HG03135 (cell line): ENCODE results near the gene EPHB6.

Experiments
- ATAC-seq: cut with Tn5 transposase; IDR thresholded peaks from one replicate; pipeline ENCODE4 v1.9.1; 2021; ENCODE audit warnings: mild to moderate bottlenecking, moderate library complexity; ENCODE audit not compliant: unreplicated experiment

EPHB6 gene

DNA sequence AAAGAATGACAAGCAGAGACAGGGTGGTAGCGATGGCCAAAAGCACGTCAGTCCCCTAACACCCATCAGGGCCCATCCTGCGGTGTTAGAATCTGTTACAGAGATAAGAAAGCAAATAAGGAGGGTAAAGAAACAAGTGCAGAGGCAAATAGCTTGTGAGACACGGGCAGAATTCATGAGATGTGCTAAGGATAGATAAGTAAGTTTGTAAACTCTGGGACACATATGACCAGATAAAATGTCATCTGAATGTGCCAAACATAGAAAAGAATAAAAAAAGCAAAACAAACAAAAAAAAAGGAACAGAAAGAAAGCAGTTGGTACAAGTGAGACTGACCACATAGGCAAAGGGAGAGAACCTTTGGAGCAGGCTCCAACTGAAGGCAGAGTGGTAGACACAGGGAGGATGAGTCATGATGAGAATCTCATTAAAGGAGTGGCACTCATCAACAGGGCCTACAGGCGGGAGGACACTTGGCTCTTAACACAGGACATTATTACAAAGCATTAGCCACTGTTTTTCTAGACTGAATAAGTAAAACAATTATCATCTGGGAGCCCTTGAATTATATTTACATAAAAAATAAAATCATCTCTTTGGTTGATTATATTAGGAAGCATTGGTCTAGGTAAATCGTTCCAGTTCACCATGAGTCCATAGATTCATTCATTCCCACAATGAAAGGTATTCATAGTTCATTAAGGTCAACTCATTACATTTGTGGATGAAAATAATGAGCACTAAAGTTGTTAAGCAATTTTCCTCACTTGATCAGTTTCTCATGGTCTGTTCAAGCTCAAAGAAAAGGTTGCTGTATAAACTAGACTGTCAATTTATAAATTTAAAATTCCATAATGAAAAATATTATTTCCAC lies 21.5 kb upstream of the EPHB6 start:
- ATAC-seq, result no peak

DNA sequence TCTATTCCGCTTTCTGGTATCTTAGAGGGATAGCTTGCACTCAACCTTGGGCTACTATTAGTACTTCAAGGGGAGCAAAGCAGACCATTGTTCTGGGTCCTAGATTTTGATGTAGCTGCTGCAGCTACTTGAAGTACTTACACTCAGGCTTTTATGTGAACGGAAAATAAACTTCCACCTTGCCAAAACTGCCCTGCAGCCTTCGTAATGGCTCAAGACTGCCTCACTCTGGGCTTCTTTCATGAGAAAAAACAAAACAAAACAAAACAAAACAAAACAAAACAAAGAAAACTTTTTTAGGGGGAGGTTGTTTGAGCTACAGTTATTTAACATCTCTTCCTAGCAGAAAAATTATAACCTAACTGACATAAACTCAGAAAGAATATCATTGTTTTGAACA lies 19.4 kb upstream of the EPHB6 start:
- no peak for ATAC-seq

DNA sequence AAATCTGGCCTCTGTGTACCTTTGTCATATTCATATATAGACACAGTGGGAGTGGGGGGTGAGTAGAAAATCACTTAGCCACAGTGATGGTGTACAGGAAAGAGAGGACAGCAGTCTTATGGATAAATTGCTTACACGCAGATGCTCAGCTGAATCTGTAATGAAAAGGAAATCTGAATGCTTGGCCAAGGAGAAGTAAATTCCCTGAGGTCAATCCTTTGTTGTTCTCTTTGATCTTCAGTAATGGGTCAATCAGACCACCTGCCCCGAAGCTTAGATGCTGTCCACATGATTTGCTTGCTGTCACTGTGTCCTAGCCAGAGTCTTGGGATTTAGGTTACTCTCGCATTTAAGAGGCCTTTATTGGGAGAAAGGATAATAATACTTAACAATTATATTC lies 18.4 kb upstream of the EPHB6 start:
- no peak for ATAC-seq

DNA sequence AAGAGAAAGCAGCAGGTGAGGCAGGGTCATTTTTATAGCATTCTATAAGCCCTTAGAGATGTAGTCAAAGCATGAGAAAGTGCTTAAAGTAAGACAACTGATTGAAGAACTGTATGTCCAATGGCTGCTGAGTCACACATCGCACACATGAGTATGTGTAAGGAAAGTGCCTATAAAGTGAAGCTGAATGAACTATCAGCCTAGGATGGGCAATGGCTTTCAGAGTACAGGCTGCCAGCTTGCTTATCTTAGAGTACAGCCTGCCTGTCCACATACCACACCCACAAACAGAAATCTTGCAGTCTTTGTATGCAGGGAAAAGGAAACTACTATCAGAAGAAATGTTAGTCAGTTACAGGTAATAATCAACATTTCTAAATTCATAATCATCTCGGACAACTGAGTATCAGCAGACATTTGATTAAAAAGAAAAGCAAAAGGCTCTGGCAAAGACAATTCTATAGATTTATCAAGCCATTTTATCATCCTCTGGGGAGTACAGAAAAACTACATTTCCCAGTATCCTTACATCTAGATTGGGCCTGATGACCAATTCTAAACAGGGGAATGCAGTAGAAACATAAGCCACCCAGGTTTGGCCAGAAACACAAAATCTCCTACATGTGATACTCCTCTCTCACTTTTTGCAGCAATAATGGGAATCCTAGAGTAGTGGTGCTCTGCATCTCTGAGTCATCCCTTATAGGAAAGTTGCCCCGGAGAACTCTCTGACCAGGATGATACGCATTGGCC lies 16.2 kb upstream of the EPHB6 start:
- ATAC-seq, result no peak

DNA sequence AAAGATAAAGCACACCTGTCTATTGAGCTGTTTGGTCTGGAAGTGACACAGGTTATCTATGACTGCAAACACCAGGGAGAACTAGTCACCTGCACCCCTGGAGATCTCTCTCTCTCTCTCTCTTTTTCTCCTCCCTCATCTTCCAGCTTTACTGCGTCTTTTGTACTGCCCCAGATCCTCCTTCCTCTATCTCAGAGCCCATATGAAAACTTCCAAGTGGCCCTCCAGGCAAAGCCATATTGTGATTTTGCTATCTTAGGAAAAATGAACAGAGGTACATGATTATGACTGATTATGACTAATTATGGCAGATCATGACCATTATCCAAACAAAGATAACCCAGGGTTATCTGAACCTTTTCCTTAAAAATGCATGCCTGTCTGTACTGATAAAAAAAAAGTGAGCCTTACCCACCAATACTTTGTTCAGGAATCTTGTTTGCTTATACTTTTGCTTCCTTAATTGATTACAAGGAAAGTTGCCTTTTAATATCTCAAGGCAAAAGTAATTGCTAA lies 12.6 kb upstream of the EPHB6 start:
- no peak for ATAC-seq

DNA sequence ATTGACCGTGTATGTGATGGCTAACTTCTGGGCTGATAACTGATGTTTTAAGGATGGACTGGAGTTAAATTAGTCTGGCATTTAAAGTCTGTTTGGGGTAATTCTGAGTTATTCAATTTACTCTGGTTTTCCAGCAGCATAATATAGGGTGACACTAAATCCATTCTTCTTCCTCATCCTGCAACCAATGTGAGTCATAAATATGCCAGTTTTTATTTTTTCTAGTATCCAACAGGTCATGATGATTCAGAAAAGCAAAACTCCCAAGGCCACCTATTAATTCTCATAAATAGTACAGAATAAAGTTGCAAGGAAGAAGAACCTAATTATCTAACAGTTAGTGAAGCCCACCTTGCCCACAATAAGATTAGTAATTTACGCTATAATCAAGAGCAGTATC lies 7.5 kb upstream of the EPHB6 start:
- ATAC-seq, result no peak

DNA sequence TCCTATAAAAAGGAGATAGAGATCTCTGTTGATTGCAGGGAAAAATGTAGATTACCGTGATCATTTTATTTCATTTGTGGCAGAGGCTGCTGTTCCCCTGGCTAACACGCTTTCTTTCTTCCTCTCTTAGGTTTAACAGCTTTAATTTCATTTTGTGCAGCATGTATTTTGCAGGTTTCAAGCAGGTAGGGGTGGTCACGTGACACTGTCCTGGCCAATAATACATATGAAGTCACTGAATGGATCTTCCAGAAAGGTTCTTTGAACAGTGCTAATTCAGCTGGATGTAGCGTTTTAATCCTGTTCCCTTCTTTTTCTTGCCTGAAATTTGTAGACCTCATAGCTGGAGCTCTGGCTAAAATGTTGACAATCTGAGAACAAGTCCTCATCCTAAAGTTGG lies 3.6 kb upstream of the EPHB6 start:
- ATAC-seq, result no peak

DNA sequence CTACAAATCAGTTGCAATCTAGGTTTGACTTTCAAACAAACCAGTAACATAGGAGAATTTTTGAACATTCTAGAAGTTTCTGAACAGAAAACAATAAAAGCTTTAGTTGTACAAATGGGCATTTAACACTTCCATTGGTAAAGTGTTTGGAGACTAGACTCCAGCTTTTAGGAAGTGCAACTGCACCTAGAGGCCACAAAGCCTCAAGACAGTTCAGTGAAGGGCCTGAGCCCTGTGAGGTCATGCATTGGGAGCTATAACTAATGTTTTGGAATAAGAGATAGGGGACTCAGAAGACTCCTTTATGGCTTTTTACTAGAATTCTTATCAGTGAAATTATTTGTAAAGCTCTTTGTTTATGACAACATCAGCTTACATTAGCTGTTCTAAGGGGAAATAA lies 3.0 kb upstream of the EPHB6 start:
- no peak for ATAC-seq

DNA sequence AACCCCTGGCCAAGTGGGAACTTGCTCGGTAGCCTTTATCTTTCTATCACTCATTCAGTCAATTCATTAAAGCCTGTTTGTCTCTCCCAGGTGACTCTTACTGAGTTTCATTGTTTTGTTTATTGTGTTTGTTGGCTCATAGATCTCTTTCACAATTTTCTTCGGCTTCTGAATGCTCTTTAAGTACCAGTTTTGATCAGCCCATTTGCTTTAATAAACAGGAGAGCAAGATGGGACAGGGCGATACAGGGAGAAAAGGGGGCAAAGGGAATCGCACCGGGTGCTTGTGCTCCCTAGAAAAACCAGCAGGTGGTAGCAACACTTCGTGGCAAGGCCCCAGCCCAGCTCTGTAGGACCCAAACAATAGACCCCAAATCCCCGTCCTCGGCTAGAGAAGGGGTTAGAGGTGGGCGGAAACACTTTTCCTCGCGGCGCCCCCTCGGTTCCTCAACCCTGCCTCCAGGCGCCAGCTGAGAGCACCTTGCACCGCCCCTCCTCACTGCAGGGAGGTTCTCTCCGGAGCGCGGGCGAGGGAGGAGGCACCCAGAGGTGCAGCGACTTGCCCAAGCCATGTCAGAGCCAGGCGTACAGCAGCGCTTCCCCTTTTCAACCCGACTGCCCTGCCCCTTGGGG lies 1.0 kb upstream of the EPHB6 start:
- peak; percentile 94 for ATAC-seq

DNA sequence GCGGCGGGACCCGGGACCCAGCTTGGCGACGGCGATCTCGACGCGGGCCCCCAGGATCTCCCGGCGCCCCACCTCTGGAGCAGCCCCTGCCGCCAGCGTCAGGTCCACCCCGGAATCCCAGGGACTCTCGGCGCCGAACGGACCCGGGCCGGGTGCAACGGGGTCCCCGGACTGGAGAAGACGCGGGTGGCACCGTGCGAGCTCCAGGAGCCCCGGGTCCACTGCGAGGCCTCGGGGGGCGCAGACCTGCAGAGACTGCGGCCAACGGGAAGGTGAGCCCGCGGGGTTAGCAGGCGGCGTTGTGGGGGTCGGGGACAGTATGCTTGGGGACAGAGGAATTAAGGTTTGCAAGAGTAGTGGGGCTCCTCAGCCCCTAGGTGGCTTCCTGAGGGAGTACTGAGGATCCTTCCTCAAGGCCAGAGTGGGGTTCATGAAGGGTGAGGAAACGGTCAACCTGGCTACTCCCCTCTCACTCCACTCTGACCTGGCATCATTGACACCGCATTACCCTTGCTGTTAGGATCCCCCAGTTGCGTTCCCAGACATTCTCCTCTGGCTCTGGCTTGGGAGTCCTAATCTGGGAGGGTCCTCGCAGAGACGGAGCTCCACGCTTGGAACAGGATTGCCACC lies 353 bp downstream of the EPHB6 start:
- no peak for ATAC-seq

DNA sequence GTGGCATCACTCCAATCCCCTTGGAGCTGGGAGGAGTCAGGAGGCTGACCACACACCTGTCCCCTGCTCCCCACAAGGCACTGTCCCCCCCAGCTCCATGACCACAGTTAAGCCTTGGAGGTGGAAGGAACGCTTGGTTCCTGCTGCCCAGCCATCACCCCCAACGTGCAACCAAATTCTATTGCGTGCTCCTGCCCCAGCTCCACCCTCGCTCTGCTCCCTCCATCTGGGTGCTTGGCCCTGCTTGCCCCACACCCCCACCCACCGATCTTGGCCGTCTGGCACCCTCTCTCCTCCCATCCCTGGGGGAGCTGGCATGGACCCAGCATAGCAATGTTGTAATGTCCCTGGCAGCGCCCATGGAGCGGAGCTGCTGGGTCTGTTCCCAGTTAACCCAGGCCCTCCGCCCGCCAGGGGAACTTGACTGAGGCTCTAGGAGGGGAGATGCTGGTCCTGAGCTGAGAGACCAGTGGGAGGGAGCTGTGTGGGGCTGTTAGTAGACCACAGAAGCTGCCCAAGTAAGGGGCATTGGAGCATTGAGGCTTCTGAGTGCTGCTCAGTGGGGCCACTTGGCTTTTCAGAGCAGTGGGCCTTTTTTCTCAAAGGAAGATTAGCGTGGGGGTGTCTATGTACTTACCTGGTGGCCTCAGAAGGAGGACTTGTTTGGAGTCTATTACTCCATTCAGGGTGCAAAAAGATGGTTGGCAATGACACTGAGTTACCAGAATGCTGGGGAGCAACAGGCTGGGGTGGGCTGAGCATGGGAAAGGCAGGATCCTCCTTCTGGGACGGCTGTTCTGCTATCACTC lies 1.1 kb downstream of the EPHB6 start:
- no peak for ATAC-seq

DNA sequence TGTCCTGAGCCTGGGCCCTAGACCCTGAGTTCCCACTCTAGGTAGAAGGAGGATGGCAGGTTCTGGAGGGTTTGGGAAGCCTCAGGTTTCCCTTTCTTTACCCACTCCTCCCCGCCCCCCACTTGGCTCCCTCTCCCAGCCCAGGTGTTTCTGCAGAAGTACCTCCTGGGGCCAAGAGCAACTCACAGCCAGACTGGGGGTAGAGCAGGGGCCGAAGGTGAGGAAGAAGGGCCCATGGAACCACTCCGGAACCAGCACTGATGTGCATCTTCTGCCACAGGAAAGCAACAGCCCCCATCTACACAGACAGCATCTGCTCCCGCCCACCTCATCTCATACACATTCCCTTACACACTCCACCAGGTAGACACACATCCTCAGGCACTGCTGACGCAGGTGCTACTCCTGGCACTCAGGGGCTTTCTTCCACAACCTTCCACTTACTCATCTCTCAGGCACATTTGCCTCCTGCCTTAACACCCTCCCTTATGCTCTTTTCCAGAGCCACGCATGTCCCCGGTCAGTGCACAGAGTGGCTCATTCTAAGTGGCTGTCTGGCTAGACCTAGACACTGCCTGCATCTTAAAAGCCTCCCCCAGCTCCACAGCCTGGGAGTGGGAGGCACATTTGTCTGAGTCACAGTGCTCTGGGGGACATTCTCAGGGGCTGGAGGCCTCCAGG lies 1.8 kb downstream of the EPHB6 start:
- ATAC-seq, result no peak

DNA sequence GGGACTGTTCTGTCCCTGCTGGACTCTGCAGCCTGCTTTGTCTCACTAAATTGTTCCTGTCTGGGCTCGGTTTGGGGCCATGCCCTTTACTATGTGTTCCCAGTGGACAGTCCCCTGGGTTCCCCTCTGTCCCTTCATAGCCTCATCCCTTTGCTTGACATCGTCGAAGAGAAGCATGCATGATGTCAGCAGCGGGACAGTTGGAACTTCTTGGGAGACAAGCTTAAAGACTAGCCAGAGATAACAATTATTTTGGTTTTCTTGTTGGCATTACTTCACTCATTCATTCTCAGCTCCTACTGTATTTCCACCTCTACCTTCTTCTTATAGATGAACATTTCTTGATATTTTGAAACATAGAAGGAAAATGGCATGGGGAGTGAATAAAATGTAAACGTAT lies 2.7 kb downstream of the EPHB6 start:
- no peak for ATAC-seq

DNA sequence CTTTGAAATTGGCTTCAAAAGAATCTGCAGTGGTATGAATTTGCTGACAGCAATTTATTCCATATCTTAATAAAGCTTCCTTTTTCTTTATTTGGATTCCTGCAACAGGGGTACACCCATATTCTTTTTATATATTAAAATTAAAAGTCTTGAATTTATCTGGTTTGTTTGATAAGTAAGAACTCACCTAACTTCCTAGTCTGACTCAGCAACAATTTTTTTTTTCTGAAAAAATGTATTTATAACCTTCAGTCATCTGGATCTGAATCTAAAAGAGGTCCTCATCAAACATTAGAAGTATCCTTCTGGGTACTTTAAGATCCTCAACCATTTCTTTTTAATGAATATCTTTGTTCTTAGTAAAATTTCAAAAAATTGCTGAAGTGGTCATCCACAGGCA lies 4.5 kb downstream of the EPHB6 start:
- no peak for ATAC-seq

DNA sequence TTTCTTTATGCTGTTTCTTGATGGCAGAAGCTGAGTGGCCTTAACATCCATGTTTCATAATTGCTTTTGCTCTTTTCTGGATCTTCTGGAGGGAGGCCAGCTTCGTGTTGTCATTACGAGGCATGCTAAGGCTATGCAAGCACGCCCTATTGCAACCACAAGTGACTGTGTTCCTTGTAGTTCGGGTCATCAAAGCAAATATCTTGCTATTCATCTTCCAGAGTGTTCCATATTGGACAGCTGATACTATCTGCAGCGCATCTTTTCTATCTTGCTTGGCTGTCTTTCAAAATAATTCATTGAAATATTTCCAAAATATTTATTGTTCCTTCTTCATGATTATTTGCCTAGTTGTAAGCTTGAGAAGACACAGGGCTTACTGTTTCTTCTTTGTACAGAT lies 5.0 kb downstream of the EPHB6 start:
- ATAC-seq, result no peak

DNA sequence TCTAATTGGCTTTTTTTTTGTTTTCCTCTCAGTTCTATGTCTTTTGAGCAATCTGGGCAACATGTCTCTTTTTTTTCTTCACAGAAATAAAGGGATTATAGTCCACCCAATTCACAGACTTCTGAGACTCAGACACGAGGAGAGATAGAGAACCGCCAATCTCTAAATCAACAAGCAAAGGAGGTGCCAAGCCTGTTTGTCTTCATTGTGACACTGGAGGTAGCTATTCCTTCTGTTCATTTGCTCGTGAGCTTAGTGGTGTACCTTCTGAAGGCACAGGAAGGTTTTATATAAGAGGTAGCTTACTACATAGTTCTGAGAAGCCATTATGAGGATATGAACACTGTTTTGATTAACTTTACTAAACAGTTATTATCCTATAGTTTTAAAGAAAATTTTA lies 6.1 kb downstream of the EPHB6 start:
- no peak for ATAC-seq

DNA sequence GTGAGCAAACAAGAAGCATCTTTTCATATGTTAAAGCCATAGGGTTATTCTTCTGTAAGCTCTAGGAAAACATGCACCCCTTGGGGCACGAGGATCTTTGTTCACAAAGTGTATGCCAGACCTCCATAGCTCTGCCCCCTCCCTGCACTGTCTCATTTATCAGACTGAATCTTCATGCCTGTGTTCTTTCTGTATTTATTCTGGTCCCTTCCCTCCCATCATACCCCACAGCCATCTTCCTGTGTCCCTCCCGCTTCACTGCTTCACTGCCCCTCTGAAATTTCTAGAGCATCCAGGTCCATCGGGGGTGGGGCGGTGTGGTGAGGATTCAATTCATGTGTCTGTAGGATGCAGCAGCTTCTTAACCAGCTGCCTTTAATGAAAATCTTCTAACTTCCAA lies 7.5 kb downstream of the EPHB6 start:
- ATAC-seq, result no peak

DNA sequence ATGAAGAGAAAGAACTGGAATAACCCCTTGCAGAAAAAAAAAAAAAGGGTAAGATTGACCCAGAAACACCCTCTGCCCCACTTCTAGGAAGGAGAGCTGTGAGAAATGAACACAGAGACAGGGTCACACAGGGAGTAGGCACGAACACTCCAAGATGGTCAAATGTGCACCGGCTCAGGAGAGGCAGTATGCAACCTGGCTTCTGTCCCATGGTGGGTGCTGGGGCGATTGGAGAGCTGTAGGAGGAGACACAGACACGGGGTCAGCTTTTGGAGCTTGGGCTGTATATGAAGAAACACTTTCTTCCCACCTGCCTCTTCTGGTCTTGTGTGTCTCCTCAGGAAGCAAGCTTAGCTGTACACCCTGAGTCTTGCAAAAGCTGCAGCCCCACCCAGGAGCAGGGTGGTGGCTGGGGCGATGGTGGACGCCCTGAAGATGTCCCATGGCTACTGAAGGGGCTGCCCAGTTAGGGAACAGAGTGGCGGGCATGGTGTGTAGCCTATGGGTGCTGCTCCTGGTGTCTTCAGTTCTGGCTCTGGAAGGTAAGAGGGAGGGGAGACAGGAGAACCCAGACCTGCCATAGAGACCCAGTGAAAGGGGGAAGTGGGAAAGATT lies 8.0 kb downstream of the EPHB6 start:
- ATAC-seq, result no peak

DNA sequence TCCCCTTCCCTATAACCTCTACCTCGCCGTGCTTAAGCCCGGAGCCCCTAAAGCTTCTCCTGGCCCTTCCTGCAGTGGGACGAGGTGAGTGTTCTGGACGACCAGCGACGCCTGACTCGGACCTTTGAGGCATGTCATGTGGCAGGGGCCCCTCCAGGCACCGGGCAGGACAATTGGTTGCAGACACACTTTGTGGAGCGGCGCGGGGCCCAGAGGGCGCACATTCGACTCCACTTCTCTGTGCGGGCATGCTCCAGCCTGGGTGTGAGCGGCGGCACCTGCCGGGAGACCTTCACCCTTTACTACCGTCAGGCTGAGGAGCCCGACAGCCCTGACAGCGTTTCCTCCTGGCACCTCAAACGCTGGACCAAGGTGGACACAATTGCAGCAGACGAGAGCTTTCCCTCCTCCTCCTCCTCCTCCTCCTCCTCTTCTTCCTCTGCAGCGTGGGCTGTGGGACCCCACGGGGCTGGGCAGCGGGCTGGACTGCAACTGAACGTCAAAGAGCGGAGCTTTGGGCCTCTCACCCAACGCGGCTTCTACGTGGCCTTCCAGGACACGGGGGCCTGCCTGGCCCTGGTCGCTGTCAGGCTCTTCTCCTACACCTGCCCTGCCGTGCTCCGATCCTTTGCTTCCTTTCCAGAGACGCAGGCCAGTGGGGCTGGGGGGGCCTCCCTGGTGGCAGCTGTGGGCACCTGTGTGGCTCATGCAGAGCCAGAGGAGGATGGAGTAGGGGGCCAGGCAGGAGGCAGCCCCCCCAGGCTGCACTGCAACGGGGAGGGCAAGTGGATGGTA lies 9.2 kb downstream of the EPHB6 start:
- no peak for ATAC-seq
